ENCODE measurements around the gene DOCK4.
"Not testable (repeated sequence)": the region's sequence is repeated elsewhere in the genome, so short reads cannot be mapped to it uniquely, and the experiment has no call there.

Gene DOCK4

DNA sequence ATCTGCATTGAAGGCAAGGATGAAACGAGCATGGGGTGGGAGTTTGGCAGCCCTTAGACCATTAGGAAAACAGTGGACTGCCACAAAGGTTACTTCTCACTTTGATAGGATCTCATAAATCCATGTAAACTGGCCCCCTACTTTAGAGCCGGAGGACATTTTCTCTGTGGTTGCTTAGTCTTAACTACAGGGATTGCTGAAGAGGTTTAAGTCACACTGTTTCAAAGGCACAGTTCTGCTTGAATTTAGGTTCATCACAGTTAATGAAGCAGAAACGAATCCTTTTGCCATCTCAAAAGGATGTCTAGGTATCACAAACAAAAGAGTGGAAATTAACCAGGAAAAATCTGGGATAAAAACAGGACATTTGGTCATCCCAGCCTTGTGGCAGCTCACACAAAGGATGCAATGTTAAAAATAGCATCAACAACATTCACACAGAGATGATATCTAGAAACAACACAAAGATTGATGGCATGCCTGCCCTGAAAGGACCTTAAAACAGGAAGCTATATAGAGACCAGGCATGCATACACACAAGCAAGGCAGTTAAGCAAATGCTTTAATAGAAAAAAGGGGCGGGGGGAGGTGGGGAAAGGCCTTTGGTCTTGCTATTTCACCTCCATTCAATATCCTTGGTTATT is 74.0 kb downstream of the DOCK4 start:
- DNase-seq, result no peak

DNA sequence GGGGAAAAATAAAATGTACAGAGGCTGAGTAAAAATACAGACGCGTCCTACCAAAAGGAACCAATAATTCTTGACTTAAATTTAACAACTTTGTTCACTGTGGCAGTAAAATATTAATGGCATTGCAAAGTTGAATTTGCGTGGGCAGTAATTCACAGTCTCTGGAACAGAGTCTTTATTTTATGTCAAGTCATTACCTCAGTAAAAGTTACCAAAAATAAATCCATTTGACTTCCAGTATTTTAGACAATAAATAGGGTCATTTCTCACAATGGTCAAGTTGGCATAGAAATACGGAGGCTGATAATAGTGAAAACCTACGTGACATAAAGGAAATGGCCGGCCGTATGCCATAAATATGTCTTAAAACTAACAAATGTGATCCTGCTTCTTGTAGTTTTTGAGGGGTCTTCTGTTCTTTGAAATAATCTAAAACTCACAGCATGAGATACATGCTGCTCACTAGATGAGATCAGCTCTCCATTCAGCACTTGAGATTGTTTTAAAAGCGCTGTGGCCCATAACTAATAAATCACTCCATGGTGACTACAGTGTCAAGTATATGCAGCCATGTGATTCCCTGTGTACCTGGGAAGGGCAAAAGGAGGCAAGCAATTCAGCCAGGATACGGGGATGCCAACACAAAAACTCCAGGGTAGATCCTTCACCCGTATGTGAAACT is 75.3 kb downstream of the DOCK4 start:
- DNase-seq, result no peak

DNA sequence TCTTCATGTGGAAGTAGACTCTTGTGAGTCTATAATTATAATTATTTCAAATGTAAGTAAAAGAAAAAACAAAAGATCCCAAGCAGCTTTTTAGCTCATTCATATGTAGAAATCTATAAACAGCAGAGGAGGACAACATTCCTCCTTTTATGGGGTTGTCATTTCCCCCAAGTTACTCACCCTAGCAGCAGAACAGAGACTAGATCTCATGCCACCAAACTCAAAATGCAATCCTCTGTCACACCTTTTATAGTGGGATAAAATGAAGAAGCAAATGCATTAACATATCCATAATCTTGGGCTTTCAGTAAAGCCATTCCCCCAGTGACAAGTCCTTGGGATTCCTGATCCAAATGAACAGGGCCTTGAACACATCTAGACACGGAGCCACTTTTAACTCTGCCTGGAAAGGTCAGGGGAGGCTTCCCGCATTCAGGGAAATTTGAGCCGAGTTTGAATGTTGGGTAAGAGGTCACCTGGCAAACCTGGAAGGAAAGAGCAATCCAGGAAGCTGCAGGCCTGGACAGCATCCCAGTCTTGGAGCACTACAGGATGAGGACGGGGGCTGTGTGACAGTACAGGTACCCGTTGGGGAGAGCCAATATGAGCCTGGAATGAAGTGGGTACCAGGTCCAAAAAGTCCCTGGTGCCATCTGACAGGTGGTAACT is 76.4 kb downstream of the DOCK4 start:
- no peak for DNase-seq

DNA sequence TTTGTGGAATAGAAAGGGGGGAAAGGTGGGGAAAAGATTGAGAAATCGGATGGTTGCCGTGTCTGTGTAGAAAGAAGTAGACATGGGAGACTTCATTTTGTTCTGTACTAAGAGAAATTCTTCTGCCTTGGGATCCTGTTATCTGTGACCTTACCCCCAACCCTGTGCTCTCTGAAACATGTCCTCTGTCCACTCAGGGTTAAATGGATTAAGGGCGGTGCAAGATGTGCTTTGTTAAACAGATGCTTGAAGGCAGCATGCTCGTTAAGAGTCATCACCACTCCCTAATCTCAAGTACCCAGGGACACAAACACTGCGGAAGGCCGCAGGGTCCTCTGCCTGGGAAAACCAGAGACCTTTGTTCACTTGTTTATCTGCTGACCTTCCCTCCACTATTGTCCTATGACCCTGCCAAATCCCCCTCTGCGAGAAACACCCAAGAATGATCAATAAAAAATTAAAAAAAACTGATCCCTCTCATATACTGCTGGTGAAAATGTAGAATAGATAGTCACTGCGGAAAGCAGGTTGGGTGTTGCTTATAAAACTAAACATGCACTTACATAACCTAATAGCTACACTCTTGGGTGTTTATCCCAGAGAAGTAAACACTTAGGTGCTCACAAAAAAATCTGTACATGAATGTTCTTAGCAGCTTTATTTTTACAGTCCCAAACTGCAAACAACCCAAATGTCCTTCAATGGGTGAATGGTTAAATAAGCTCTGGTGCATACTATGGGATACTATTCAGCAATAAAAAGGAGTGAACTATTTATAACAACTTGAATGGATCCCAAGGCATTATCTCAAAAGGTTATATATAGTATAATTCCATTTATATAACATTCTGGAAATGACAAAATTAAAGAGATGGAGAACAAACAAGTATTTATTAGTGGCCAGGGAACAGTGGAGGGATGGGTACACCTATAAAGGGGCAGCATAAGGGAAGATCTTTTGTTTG is 77.5 kb downstream of the DOCK4 start:
- not testable (repeated sequence) for DNase-seq

DNA sequence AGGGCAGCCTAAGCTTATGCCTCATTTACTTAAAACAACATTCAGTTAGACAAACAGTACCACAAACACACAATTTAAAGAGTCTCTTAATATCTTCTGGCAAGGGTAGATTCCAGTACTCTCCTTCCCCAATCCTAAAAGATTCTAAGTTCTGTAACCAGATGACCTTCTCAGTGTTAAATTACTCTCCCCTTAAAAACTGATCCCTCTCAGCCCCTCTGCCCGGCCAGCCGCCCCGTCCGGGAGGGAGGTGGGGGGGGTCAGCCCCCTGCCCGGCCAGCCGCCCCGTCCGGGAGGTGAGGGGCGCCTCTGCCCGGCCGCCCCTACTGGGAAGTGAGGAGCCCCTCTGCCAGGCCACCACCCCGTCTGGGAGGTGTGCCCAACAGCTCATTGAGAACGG is 78.2 kb downstream of the DOCK4 start:
- not testable (repeated sequence) for DNase-seq

DNA sequence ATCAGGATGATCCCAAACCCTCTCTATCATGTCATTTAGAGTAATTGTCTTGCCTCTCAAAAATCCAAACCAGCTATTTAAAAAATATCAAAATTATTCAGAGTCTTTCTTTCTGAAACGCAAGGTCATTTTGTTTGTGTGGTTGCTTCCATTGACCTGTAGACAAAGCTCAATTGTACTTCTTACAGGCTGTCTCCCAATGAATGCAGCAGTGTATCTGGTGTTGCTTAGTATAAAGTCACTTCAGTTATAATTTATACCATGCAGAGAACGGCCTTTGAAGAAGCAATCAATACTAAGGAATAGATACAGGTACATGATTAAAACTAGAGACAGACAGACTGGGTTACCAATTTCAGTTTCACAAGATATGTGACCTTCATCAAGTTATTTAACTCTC is 80.9 kb downstream of the DOCK4 start:
- DNase-seq, result no peak

DNA sequence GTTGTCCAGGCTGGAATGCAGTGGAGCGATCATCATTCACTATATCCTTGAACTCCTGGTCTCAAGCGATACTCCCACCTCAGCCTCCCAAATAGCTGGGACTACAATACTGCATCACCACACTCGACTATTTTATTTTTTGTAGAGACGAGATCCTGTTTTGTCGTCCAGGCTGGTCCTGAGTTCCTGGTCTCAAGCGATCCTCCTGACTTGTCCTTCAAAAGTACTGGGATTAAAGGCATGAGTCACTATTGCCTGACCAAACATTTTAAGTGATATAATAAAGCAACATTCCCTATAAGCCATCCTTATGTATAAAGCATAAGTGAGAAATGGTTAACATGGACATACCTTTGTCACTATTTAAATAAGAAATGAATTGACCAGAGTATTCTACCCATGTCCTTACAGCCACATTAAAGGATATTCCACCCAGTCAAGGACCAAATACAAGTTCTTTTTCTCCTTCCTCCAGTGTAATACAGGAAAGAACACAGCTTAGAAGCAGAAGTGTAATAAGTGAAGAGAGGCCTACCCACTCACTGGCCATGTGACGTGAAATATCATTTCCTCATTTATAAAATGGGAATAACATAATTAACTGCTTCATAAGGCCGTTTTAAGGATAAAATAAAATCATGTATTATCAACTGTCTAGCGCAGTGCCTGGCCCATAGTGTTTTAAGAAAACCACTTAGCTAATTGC is 82.0 kb downstream of the DOCK4 start:
- DNase-seq, result no peak

DNA sequence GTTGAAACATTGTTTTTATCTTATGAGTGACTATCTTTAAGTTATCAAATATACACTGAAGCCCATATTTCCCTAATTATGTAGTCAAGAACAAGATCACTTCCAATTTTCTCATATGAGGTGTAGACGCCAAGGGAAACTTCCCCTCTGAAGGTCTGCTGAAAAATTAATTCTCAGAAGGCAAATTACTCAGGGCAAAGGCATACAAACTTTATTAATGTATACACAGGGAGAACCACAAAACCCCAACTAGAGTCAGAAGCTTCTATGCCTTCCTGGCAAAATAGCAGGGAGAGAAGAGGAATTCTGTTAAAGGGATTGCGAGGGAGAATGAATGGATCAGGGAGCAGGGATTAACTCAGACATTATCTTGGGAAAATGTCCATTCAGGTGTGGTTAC is 83.4 kb downstream of the DOCK4 start:
- DNase-seq, result no peak

DNA sequence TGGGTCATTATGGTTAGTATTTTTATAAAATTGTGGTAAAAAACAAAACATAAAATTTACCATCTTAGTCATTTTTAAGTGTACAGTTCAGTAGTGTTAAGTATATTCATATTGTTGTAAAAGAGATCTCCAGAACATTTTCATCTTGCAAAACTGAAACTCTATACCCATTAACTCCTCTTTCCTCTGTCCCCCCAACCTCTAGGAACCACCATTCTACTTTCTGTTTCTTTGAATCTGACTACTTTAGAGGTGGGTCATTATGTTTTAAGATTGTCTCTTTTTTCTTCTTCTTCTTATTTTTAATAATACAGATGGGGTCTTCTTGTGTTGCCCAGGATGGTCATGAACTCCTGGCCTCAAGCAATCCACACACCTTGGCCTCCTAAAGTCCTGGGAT is 84.1 kb downstream of the DOCK4 start:
- DNase-seq, result no peak

DNA sequence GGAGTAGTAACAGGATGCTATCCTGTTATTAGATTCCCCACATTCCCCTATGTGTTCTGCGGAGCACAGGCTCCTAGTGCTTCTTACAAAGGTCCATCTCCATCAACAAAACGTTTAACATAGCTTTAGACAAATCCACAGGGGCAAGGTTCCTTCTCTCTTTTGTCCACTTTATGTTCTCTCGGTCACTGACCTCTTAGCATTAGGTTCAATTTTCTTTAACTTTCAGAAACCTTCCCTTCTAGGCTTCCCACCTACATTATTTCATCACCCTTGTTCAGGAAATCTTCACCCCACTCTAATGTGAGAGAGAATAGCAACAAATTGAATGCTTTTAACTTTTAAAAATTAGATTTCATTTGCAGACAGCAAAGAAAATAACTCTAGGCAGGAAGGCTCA is 84.9 kb downstream of the DOCK4 start:
- no peak for DNase-seq

DNA sequence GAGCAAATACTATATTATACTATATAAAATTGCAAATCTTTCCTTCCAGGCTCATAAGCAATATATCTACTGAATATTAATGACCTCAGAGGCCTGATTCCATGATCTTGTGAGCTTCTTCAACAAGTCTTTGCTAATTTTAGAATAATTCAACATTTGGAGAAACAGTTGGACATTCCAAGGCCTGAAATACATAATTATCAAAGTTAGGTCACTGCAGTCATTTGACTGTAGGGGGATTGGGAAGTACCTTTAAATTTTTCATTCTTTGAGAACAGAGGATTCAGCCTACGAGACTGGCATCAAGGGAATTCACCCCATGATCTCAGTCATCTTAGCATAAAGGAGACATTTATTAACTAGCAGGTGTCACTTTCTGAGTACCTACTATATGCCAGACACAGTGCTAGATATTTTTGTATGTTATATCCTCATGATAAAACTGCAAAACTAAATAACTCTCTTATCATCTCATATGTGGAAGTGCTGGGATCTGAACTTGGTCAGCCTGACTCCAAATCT is 85.4 kb downstream of the DOCK4 start:
- DNase-seq, result no peak

DNA sequence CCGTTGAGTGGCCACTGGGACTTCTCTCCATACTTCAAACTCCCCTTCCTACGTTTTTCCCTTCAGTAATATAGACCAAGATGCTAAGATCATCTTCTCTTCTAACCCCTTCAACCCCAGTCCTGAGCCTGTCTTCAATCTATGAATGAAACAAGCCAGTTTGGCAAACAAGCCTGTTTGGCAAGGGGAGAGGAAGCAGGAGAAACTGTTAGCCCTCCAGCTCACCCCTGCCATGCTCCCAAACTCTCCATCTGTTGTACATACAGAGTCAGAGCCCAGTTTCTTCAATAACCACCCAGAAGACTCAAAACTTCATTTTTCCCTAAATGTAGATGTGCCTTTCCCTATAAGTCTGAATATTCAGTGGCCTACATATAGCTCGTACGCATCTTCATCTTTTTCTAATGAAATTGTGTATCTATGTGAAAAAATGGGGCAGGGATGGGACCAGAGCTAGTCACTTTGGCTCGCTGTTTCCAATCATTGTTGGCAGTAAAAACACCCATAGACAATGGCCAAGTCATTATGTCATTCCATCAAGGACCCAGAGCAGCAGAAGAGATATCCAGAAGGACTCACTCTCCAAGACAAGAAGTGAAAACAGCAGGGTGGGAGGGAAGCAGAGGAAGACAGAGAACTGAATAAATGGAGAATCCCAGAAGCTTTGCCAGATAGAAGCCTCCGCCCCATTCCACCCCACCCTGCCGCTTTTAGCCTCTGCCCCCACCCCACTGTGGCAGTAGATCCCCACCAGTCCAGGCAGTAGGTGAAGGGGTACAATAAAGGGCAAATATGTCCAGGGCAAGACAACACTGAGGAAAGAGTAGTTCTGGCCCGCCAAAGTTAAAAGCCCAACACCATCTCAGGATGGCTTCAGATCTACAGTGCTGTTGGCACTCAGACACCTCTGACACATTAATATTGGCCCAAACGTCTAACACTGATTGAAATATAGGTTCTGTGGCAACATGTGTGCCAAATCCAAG is 87.3 kb downstream of the DOCK4 start:
- DNase-seq, result no peak

DNA sequence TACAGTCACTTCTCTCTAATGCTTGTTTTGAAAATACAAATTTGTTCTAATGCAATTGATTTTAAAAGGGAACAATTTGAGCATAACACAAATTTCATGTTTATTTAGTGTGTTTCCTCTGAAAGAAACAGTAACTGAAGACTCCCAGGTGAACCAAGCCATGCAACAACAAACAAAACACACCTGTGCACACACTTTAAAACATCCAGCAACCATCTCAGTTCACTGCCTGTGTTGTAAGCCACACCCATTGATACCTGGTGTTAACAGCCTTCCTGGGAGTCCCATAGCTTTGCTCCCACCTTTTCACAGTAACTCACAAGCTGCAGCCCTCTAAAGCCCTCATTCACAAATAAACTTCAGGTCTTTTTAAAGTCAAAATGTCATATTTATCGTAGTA is 89.3 kb downstream of the DOCK4 start:
- no peak for DNase-seq

DNA sequence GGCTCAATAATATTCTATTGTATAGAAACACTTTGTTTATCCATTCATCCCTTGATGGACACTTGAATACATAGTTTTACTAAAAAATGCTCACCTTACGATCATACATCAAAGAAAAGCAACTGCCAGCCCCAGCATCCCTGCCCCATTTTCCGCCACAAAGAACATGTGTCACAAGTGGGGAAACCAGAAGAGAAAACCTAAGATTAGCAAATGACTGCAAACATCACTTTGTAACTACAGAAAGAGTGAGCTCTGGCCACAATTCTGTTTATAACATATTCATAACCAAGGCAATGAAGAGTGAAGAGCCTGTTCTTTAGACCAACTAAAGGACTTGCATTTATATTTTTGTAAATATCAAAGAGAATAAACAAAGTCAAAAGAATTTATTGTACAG is 89.8 kb downstream of the DOCK4 start:
- DNase-seq, result no peak

DNA sequence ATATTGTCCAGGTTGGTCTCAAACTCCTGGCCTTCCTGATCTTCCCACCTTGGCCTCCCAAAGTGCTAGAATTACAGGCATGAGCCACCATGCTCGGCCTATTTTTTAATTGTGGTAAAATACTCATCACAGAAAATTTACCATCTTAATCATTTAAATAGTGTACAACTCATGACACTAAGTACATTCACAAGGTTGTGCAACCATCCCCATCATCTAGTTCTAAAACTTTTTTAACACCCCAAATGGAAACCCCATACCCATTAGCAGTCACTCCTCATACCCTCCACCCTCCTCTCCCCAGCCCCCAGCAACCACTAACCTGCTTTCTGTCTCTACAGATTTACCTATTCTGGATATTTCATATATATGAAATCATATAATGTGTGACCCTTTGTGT is 90.3 kb downstream of the DOCK4 start:
- DNase-seq, result no peak

DNA sequence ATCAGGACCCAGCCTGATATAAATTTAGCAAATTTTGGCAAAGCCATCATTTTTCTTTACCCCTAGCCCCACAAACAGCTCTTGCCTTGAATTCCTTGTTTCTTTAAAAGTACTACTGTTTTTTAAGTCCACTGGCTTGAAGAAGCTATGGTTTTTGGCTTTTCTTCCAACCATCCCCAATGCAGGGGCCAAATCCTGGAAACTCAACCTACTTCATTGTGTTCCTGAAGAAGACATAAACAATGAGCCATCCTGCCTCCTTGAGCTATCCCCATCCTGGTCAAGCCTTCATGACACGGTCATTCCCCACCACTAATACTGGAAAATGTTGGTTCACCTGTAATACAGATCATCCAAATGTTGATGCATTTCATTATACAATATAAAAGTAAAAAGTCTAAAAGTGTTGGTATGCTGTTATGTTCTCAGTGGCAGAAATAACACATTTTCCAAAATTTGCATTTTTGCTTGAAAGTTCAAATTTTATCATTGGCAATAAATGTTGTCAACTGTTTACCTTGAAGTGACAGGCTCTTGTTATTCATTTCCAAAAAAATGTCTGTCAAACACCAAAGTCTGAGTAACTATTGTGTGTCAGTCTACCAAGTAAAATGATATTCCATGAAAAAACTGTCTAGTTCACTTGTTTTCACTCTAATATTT is 92.2 kb downstream of the DOCK4 start:
- no peak for DNase-seq

DNA sequence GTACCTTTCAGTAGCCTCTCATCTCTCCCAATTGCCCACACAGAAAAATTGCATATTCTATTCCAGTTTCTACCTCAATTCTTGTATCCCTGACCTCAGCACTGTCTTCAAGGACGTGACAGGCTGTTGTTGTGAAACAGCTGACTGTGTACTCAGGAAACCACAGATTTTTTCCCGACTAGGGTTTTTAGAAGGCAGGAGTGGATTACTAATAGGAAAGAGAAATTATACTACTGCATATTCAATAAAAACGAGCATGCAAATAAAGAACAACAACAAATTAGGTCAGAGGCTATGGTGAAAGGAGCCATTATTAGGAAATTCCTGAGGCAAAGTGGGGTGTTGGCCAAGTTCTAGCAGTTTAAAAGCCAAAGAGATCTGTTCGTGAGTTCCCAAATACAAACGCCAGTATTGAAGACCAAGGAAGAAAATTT is 93.4 kb downstream of the DOCK4 start:
- no peak for DNase-seq

DNA sequence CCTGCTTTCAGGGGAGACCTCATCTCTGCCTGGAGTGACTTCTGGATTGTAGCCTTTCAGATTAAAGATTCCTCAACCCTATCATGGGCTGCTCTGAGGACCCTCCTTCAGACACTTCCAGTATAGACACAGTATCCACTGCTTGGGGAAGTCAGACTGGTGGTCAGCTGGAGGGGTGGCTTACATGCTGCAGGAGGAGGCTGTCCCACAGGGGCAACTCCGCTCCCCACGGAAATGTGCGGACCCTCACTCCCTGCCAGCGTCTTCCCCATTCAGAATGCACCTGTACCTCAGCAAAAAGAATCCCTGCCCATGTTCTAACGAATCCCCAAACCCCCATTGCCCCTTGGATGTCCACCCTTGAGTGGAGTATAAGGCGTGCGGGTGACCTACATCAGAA is 95.5 kb downstream of the DOCK4 start:
- no peak for DNase-seq

DNA sequence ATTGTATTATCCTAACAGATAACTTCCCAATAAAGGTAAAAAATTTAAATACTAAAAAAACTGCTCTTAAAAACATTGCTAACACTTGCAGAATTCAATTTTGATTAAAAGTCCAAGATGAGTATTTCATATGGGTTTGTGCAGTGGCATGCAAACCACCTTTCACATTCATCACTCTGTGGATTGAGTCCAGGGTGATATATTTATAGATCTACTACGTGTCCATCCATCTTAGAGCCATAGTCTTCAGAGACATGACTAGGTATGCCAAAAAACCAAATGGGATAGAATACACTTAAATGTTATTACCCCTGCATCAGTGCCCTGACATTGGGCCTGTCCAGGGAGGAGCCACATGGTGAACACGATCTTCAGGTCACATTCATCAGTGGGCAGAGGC is 96.0 kb downstream of the DOCK4 start:
- DNase-seq, result no peak

DNA sequence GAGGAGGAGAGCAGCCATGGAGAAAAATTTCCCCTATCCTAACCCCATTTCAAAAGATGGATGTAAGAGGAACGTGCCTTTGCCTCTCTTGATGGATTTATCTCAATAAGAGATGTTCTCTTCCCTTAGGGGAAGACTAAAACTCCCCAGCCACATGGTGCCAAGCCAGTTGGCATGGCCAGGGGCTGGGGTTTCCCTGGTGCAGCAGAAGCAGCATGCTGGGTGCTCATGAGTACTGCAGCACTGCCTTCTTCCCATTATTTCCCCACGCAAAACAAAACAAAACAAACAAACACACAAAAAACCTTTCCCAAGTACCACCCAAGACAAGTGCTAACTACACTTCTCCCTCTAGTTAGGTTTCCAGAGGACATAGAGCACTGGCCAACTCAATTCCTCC is 97.2 kb downstream of the DOCK4 start:
- DNase-seq, result no peak
